ENCODE measurements around the gene ZSCAN10. TPM values are rescaled to one million over a fixed set of nuclear protein-coding genes. Genes with fewer than 3 reads are reported as not detected.

Gene ZSCAN10
- total and polyA plus RNA-seq, 2 of the 13 experiments (the other 11 are each of a cell fraction or from before 2014, with no cell fraction given) = not detected

GRCh38 chr16:3123986-3124886 lies 25.1 kb upstream of the ZSCAN10 start (continued):
- TF ChIP-seq ZNF597 (CRISPR knock-in tag; IDR thresholded peaks at IDR 0.05) = no peak
- 0 out of 2 replicates have a peak, but pooled peaks have one; percentile 27 for TF ChIP-seq ZNF205 (CRISPR knock-in tag; IDR thresholded peaks at IDR 0.05)
- no peak for TF ChIP-seq MZF1 (CRISPR knock-in tag; IDR thresholded peaks at IDR 0.05; ENCODE audit: borderline replicate concordance)
- no peak for TF ChIP-seq ZFAT (CRISPR knock-in tag; conservative IDR thresholded peaks at IDR 0.05)
- TF ChIP-seq ARID5B (CRISPR knock-in tag; IDR thresholded peaks at IDR 0.05) = 0 out of 2 replicates have a peak, but pooled peaks have one; percentile 6
- TF ChIP-seq CHCHD3 (CRISPR knock-in tag; IDR thresholded peaks at IDR 0.05) = no peak
- TF ChIP-seq ZC3H13 (CRISPR knock-in tag; IDR thresholded peaks at IDR 0.05) = peak; percentile 96
- TF ChIP-seq ZNF3 (CRISPR knock-in tag; IDR thresholded peaks at IDR 0.05) = 0 out of 2 replicates have a peak, but pooled peaks have one; percentile 30
- TF ChIP-seq MXI1 (IDR thresholded peaks at IDR 0.05; ENCODE audit: borderline replicate concordance, low read depth, low read length) = peak; percentile 91; the same call in 2 of the 3 replicates
- no peak for TF ChIP-seq KDM1A (CRISPR knock-in tag; IDR thresholded peaks at IDR 0.05)
- peak; percentile 47; the same call in 1 of the 2 replicates for TF ChIP-seq MAX (IDR thresholded peaks at IDR 0.05)
- TF ChIP-seq ZNF234 (CRISPR knock-in tag; conservative IDR thresholded peaks at IDR 0.05) = no peak
- TF ChIP-seq HMG20A (CRISPR knock-in tag; IDR thresholded peaks at IDR 0.05; ENCODE audit: borderline replicate concordance) = no peak
- no peak for TF ChIP-seq CC2D1A (CRISPR knock-in tag; IDR thresholded peaks at IDR 0.05)
- TF ChIP-seq MAZ (IDR thresholded peaks at IDR 0.05; ENCODE audit: borderline replicate concordance, low read depth, low read length) = peak; percentile 34; the same call in 1 of the 2 replicates
- 0 out of 2 replicates have a peak, but pooled peaks have one; percentile 32 for TF ChIP-seq MAZ (CRISPR knock-in tag; IDR thresholded peaks at IDR 0.05; ENCODE audit: low read depth)
- TF ChIP-seq, protein P1, sequence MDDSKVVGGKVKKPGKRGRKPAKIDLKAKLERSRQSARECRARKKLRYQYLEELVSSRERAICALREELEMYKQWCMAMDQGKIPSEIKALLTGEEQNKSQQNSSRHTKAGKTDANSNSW (CRISPR knock-in tag; IDR thresholded peaks at IDR 0.05; ENCODE audit: borderline replicate concordance) = no peak
- TF ChIP-seq KDM4B (CRISPR knock-in tag; IDR thresholded peaks at IDR 0.05) = no peak; the same call in 1 of the 2 replicates
- TF ChIP-seq, protein P2, sequence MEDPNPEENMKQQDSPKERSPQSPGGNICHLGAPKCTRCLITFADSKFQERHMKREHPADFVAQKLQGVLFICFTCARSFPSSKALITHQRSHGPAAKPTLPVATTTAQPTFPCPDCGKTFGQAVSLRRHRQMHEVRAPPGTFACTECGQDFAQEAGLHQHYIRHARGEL (CRISPR knock-in tag; IDR thresholded peaks at IDR 0.05) = no peak
